SK-N-MC (cell line): ENCODE measurements around the gene SNX14.

Experiments
- EZH2 ChIP-seq: fragments of 200-600 bp; sonication (generic); IDR thresholded peaks from one replicate; pipeline ENCODE4 v1.6.1; 2017; ENCODE audit warnings: antibody characterized with exemption
- FOXP2 ChIP-seq: optimal IDR thresholded peaks from 2 replicates; pipeline ENCODE3; 2011; ENCODE audit warnings: mild to moderate bottlenecking, moderate library complexity; ENCODE audit not compliant: insufficient read depth; ENCODE audit errors: extremely low read length, control extremely low read depth
- POLR2AphosphoS5 ChIP-seq: IDR thresholded peaks from 2 replicates; pipeline ENCODE4 v1.6.1; 2012; ENCODE audit warnings: mild to moderate bottlenecking, low read depth, low read length, borderline replicate concordance

DNA sequence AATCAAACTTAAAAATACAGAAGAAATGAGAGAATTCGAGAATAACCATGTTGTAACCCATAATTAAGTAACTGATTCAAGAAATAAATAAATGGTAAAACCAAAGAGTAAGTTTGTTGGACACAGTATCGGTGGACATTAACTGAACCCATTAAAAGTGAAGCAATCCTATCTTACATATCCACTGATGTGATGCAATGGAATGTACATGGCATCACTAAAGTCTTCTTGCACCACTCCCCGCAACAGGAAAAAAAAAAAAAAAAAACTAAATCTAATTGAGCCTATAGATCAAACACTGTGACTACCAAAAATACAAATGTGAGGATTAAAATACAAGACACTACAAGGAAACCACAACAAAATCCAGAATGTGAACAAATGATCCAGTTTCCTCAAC lies 7.9 kb downstream of the SNX14 start:
- TF ChIP-seq EZH2 (no peak), POLR2AphosphoS5 (no peak), FOXP2 (no peak)
